Measurements from ENCODE around the gene CENPA.
"Not testable (repeated sequence)": the region's sequence is repeated elsewhere in the genome, so short reads cannot be mapped to it uniquely, and the experiment has no call there.

CENPA gene

GRCh38 chr2:26785431-26786206, at the start of gene CENPA:
TSS of gene CENPA (plus strand) at chr2:26786056. CDS start at chr2:26786197, 141 bp downstream.
- FAIRE-seq, result peak; percentile 98

- FAIRE-seq, result no peak
Measured at GRCh38 chr2:26737221-26737620, 48.6 kb upstream of the CENPA start.

DNA sequence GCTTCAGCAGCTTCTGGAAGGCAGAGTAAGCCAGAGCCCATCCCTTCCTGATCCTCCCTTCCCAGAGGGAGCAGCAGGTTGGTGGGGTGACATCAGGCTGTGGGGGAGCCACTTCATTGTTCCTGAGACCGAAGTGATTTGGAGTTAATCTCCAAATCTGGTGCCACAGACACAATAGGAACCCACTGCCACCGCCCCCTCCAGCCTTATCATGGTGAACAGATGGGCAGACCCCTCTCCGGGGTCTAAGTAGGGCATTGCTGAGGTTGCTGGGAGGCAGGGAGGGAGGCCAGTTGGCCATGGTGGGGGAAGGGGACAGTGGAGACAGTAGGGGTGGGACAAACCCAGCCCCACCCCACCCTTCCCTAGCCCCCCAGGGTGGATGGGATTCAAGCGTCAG, 47.4 kb upstream of the CENPA start:
- FAIRE-seq, result no peak

DNA sequence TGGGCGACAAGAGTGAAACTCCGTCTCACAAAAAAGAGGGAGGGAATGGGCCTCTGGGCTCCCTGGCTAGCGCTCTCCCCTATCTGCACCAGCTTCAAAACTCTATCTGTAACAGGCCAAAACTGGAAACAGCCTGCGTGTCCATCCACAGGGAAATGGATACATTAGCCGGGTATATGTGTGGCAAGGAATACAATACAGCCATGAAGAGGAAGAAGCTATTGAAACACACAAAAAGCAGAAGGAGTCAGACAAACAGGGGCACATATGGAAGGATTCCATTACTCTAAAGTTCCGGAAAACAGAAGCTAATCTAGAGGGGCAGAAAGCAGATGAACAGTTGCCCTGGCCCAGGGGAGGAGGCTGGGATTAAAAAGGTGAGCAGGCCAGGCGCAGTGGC, 46.3 kb upstream of the CENPA start:
- FAIRE-seq, result no peak

- no peak for FAIRE-seq
Measured at GRCh38 chr2:26740346-26740745, 45.5 kb upstream of the CENPA start.

GRCh38 chr2:26740890-26741302, 45.0 kb upstream of the CENPA start:
- FAIRE-seq, result no peak

- no peak for FAIRE-seq
Measured at GRCh38 chr2:26742048-26742770, 43.6 kb upstream of the CENPA start.

GRCh38 chr2:26743852-26744251, 42.0 kb upstream of the CENPA start:
- no peak for FAIRE-seq

DNA sequence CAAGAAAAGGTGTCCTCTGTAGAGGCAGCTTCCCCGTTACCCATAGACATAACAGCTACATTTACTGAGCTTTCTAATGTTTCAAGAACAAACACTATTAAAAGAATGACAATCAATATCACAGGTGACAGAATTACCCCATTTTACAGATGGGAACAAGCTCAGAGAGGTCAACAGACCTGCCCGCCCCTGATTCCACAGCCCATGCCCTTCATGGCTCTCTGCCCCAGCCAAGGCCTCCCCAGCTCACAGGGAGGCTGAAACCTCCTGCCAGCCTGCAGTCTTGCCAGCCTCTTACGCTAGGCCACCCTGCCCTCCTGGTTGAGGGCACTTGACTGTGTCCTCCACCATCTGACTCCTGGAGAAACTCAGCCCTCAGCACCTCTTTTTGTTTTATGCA, 40.9 kb upstream of the CENPA start:
- FAIRE-seq, result no peak

DNA sequence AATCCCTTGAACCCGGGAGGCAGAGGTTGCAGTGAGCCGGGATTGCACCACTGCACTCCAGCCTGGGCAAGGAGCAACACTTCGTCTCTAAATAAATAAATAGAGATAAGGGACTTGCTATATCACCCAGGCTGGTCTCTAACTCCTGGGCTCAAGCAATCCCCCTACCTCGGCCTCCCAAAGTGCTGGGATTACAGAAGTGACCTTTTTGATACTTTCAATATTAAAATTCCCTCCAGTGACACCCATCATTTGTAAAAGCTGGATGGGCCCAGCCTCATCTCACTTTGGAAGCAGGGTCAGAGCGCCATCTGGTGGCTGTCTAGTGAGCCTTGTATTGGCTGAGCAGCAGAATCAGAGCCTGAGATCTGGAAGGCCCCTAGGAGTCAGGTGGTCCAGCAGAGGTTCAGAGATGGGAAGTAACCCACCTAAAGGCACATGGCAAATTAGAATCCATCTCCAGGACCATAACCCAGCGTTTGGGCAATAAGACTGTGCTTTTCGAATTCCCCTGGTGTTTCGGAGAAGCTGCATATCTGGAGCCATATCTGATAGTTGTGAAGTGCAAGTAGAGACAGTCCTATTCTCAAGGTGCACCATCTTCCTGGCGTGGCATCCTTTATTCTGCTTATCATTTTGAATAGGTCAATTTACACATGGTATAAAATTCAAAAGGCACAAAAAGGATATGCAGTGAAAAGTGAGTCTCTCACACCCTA, 40.1 kb upstream of the CENPA start:
- no peak for FAIRE-seq

- FAIRE-seq, result no peak
Measured at GRCh38 chr2:26746934-26747333, 38.9 kb upstream of the CENPA start.

GRCh38 chr2:26749787-26750420, 36.0 kb upstream of the CENPA start:
- FAIRE-seq, result not testable (repeated sequence)

GRCh38 chr2:26750467-26750866, 35.4 kb upstream of the CENPA start:
- FAIRE-seq, result not testable (repeated sequence)

DNA sequence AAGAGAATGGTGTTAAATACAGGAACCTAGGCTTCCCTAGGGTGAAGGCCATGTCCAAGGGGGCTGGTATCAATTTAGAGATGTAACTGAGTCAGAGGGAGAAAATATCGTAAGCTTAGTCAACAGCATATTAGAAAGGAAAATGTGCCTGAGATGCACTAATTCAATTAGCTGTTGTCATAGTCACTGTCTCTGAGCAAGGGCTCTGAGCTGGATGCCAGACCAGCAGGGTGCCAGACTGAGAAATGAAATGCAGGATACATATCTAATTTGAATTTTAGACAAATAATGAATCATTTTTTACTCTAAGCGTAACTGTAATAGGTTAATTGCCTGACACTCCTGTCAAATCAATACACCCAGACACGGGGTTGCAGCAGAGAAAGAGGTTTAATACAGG, 33.2 kb upstream of the CENPA start:
- FAIRE-seq, result no peak

- FAIRE-seq, result no peak
Measured at GRCh38 chr2:26754539-26754938, 31.3 kb upstream of the CENPA start.

- FAIRE-seq, result no peak
Measured at GRCh38 chr2:26754972-26755670, 30.7 kb upstream of the CENPA start.

GRCh38 chr2:26756337-26756736, 29.5 kb upstream of the CENPA start:
- no peak for FAIRE-seq

DNA sequence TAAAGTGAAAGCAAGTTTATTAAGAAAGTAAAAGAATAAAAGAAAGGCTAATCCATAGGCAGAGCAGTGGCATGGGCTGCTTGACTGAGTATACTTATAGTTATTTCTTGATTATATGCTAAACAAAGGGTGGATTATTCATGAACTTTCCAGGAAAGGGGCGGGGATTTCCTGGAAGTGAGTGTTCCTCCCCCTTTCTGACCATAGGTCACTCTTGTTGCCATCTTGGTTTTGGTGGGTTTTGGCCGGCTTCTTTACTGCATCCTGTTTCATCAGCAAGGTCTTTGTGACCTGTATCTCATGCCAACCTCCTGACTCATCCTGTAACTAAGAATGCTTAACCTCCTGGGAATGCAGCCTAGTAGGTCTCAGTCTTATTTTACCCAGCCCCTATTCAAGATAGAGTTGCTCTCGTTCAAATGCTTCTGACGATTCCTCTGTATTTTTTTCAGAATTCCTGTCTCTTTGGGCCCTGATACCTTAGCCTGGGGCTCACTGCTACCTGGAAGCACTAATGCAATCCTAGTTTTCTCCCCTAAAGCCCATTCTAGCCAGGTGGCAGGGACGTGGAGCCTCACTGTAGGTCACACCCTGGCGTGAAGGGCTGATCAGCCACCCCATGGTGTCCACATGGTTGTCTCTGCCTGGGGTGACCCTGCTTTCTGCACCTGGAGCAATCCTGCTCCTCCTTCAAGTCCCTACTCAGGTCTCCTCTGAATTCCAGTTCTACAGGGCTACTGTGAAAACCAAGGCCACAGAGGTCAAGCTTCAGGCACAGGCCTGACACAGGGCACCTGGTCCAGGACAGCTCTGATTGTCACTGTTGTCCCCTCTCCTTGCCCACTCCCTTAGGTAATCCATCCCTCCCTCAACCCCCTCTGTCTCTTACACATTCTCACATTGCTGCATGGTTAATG, 27.7 kb upstream of the CENPA start:
- FAIRE-seq, result no peak

DNA sequence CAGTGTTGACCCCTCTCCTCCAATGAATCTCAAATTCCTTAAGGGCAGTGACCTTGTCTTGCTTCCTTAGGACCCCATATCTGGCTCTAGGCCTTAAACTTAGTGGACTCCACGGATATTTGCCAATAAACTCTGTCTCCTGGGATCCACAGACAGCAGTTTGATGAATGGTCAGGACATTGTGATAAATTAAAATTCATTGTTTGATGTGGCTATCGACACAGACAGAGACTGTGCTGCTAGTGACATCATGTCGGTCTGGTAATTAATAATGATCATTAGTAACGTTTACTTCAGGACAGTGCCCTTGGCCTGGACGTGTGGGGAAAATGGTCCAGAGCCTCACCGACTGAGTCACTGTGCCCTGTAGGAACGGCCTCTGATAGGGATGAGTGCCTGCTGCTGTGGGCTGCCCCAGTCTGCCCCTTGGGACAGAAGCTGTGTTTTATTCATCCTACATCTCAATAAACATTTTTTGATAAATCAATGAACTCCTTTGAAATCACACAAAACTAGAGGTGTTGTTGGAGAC, 27.0 kb upstream of the CENPA start:
- FAIRE-seq, result no peak

DNA sequence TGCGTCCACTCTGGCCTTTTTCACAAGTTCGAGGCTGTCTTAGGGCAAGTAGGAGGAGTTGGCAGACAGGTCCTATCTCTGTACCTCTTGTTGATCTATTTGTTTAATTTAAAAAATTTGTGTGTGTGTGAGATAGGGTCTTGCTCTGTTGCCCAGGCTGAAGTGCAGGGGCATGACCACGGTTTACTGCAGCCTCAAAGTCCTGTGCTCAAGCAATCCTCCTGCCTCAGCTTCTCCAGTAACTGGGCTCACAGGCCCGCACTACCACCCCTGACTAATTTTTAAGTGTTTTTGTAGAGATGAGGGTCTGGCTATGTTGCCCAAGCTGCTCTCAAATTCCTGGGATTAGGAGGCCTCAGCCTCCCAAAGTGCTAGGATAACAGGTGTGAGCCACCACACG, 26.0 kb upstream of the CENPA start:
- FAIRE-seq, result no peak

GRCh38 chr2:26760991-26761390, 24.9 kb upstream of the CENPA start:
- not testable (repeated sequence) for FAIRE-seq
